GM23338 (cell line): ENCODE results near the gene CHP2.

Experiments
- CREB1 ChIP-seq: fragments of 250-450 bp; sonication (Bioruptor Pico); IDR thresholded peaks from 2 replicates; pipeline ENCODE4 v1.5.0; 2020; ENCODE audit warnings: low read depth, mild to moderate bottlenecking, moderate library complexity
- CTCF ChIP-seq, 2 experiments: fragments of 200-600 bp in 1 of 2; sonication (generic) in 1 of 2; conservative IDR thresholded peaks; 2 replicates each; pipeline versions ENCODE4 v1.5.1 to v1.6.1; 2016 to 2017; ENCODE audit warnings: antibody characterized with exemption in 2 of 2, low read depth in 2 of 2, mild to moderate bottlenecking in 2 of 2, moderate library complexity in 1 of 2
- EZH2 ChIP-seq: fragments of 200-600 bp; sonication (generic); IDR thresholded peaks from one replicate; pipeline ENCODE4 v1.8.0; 2017; ENCODE audit warnings: antibody characterized with exemption, mild to moderate bottlenecking, low read depth; ENCODE audit not compliant: unreplicated experiment
- EZH2phosphoT487 ChIP-seq: fragments of 200-600 bp; sonication (generic); IDR thresholded peaks from one replicate; pipeline ENCODE4 v1.8.1; 2018; ENCODE audit warnings: antibody characterized with exemption; ENCODE audit not compliant: unreplicated experiment
- POLR2AphosphoS5 ChIP-seq: IDR thresholded peaks from 2 replicates; pipeline ENCODE4 v1.6.1; 2016; ENCODE audit warnings: antibody characterized with exemption, low read depth
- REST ChIP-seq: IDR thresholded peaks from one replicate; pipeline ENCODE4 v1.6.1; 2018; ENCODE audit warnings: antibody characterized with exemption; ENCODE audit not compliant: unreplicated experiment
- ZNF114 ChIP-seq: fragments of 250-450 bp; sonication (Bioruptor Pico); IDR thresholded peaks from 2 replicates; pipeline ENCODE4 v1.5.0; 2020; ENCODE audit warnings: mild to moderate bottlenecking, moderate library complexity
- ZNF331 ChIP-seq: fragments of 250-450 bp; sonication (Bioruptor Pico); IDR thresholded peaks from 2 replicates; pipeline ENCODE4 v1.5.0; 2020; ENCODE audit warnings: low read depth, mild to moderate bottlenecking, moderate library complexity

GRCh38 chr16:23734176-23734893, 20.5 kb upstream of the CHP2 start:
- no peak for TF ChIP-seq REST
- TF ChIP-seq CREB1 (CRISPR knock-in tag), result no peak
- TF ChIP-seq CTCF (conservative IDR thresholded peaks at IDR 0.05; ENCODE audit: low read depth in 2 of 2), result no peak
- TF ChIP-seq POLR2AphosphoS5, result no peak
- TF ChIP-seq EZH2, result no peak
- TF ChIP-seq EZH2phosphoT487, result no peak
- TF ChIP-seq ZNF331 (CRISPR knock-in tag), result no peak
- no peak for TF ChIP-seq ZNF114 (CRISPR knock-in tag)
